Osteocyte (in vitro differentiated cells): ENCODE data around the gene SART3. TPM values are rescaled to one million over a fixed set of nuclear protein-coding genes. Genes with fewer than 3 reads are reported as not detected.

ENCODE experiments used
- DNase-seq: peaks from one replicate; pipeline ENCODE4 v3.0.0; 2021; ENCODE audit warnings: mixed read lengths; ENCODE audit not compliant: unreplicated experiment; ENCODE audit errors: extremely low spot score
- H3K27ac Mint-ChIP-seq: one replicate; pipeline ENCODE4 v1.8.0; 2021; ENCODE audit warnings: mild to moderate bottlenecking, mixed read lengths; ENCODE audit not compliant: unreplicated experiment
- H3K27me3 Mint-ChIP-seq: one replicate; pipeline ENCODE4 v1.8.0; 2021; ENCODE audit warnings: mixed read lengths; ENCODE audit not compliant: unreplicated experiment
- H3K36me3 Mint-ChIP-seq: one replicate; pipeline ENCODE4 v1.8.0; 2021; ENCODE audit warnings: mixed read lengths; ENCODE audit not compliant: unreplicated experiment
- H3K4me1 Mint-ChIP-seq: one replicate; pipeline ENCODE4 v1.8.0; 2021; ENCODE audit warnings: mixed read lengths; ENCODE audit not compliant: unreplicated experiment
- H3K4me3 Mint-ChIP-seq: one replicate; pipeline ENCODE4 v1.8.0; 2021; ENCODE audit warnings: mild to moderate bottlenecking, moderate library complexity, mixed read lengths; ENCODE audit not compliant: unreplicated experiment
- H3K9me3 Mint-ChIP-seq: one replicate; pipeline ENCODE4 v1.8.0; 2021; ENCODE audit warnings: mixed read lengths; ENCODE audit not compliant: unreplicated experiment
- CTCF ChIP-seq: fragments of 200-600 bp; sonication (generic); IDR thresholded peaks from 2 replicates; pipeline ENCODE4 v1.5.0; 2021; ENCODE audit warnings: antibody characterized with exemption, mild to moderate bottlenecking, moderate library complexity
- total RNA-seq: library from RNA; stranded (reverse); gene quantifications from 2 replicates; pipeline ENCODE4 v1.2.1, GENCODE V29; 2021

The SART3 gene
- total RNA-seq, 1 donor from 2014 or later, result 47.2 TPM

DNA sequence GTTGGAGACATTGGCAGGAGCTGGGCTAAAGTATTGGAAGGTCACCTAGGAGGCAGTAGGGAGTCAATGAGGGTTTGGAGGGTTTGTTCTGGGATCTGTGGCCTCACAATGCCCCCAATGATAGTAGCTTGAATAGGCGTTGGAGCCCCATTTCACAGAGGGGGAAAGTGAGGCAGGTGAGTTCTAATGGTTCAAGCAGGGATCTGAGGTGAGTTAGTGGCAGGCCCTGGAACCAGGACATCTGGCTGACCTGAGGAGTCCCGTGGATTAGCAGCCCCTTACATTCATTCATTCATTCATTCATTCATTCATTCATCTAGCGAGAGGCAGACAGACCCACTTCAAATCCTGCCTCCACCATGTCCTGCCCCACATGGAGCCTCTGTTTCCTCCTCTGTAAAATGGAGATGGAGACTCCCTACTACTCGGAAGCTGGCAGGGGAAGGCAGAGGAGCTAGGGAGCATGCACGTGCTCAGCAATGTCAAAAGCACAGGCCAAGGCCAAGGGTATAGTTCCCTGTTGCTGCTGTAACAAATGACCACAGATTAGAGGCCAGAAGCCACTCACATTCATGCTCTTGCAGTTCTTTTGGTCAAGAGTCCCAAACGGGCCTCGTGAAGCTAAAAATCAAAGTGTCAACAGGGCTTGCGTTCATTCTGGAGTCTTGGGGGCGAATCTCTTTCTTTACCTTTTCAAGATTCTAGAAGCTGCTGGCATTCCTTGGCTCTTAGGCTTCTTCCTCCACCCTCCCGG, 39.2 kb upstream of the SART3 start:
- Mint-ChIP-seq H3K36me3 (no peaks in the 10 kb centered on the region), H3K9me3 (no peaks in the 10 kb centered on the region), H3K4me3 (no peak overlapping the region), H3K27ac (no peak overlapping the region), H3K27me3 (no peaks in the 10 kb centered on the region), H3K4me1 (peaks cover 17% of the 10 kb centered on the region)
- no peak for TF ChIP-seq CTCF
- no peak for DNase-seq

- Mint-ChIP-seq H3K4me1 (peaks cover 12% of the 10 kb centered on the region), H3K36me3 (no peaks in the 10 kb centered on the region), H3K9me3 (no peaks in the 10 kb centered on the region), H3K4me3 (no peak overlapping the region), H3K27me3 (no peaks in the 10 kb centered on the region), H3K27ac (no peak overlapping the region)
- no peak for DNase-seq
- no peak for TF ChIP-seq CTCF
Observed at GRCh38 chr12:108599541-108599940, 38.6 kb upstream of the SART3 start.

DNA sequence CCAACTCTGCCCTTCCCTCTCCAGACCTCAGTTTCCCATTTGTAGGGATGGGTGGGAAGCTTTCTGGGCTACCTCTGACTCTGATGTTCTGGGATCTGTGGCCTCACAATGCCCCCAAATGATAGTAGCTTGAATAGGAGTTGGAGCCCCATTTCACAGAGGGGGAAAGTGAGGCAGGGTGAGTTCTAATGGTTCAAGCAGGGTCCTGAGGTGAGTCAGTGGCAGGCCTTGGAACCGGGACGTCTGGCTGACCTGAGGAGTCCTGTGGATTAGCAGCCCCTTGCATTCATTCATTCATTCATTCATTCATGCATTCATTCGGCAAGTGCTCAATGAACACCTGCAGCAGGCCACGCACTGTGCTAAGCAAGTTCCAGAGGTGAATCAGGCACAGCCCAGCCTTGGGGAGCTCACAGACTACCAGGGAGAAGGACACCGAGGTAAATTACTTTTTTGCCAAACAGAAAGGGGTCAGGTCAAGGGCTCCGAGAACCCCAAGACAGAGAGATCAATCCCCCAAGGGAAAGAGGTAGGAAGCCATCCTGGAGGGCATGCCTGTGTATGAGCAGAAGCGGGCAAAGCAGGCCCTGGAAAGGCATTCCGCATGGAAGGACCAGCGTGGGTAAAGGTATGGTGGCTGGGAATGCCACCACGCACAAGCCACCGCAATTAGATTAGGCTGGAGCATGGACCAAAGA, 37.7 kb upstream of the SART3 start:
- DNase-seq, result no peak
- Mint-ChIP-seq H3K36me3 (no peaks in the 10 kb centered on the region), H3K9me3 (no peaks in the 10 kb centered on the region), H3K27me3 (no peaks in the 10 kb centered on the region), H3K4me3 (no peak overlapping the region), H3K4me1 (peaks cover 7% of the 10 kb centered on the region), H3K27ac (no peak overlapping the region)
- TF ChIP-seq CTCF, result no peak

GRCh38 chr12:108597559-108598471, 36.8 kb upstream of the SART3 start, which contains the start of gene TMEM119:
Gene TMEM119 (minus strand): TSS chr12:108598084. CDS start chr12:108592383, 5,701 bp downstream.
- no peaks in the 10 kb centered on the region for H3K9me3 Mint-ChIP-seq
- no peak for DNase-seq
- no peaks in the 10 kb centered on the region for H3K27me3 Mint-ChIP-seq
- no peak for TF ChIP-seq CTCF
- H3K36me3 Mint-ChIP-seq, result no peaks in the 10 kb centered on the region
- peaks cover 11% of the 10 kb centered on the region for H3K4me1 Mint-ChIP-seq
- H3K4me3 Mint-ChIP-seq, result no peak within 1 kb of the TSS
- H3K27ac Mint-ChIP-seq, result peak within 1 kb of the TSS; percentile 45
